Omental fat pad (tissue), 4 donors: Measurements from ENCODE around the gene CDIPT. TPM values are rescaled to one million over a fixed set of nuclear protein-coding genes. Genes with fewer than 3 reads are reported as not detected.

Experiments used
- ATAC-seq: fragments of 150-250 bp; one replicate; pipeline ENCODE4 v1.9.1; 2016; ENCODE audit warnings: mild to moderate bottlenecking, moderate library complexity; ENCODE audit not compliant: low FRiP score
- DNase-seq: peaks from one replicate; pipeline ENCODE4 v3.0.0-alpha.2; 2019; ENCODE audit warnings: low spot score
- CTCF ChIP-seq, 3 donors: fragments of 450-650 bp; IDR thresholded peaks; one replicate each; pipeline ENCODE4 v1.5.1; 2016 to 2017; ENCODE audit warnings: antibody characterized with exemption in 3 of 3, mild to moderate bottlenecking in 3 of 3, moderate library complexity in 2 of 3
- total RNA-seq, 4 donors: library from RNA; depleted of rRNA; stranded (reverse); fragments of >200 nt; gene quantifications; one replicate each; pipeline ENCODE4 v1.1.0, GENCODE V29; 2016

The CDIPT gene
- total RNA-seq, 4 donors from 2014 or later = 101 to 156 (median 104) TPM

- ATAC-seq (no peak), DNase-seq (no peak)
- TF ChIP-seq CTCF (IDR thresholded peaks at IDR 0.05) = no peak
Measured at GRCh38 chr16:29815032-29815721, 47.8 kb downstream of the CDIPT start.

GRCh38 chr16:29814592-29814991, 48.4 kb downstream of the CDIPT start:
- ATAC-seq (no peak), DNase-seq (no peak)
- no peak for TF ChIP-seq CTCF (IDR thresholded peaks at IDR 0.05)

- ATAC-seq (no peak), DNase-seq (no peak)
Measured at GRCh38 chr16:29813644-29814562, 49.1 kb downstream of the CDIPT start.

GRCh38 chr16:29812754-29813643, 50.0 kb downstream of the CDIPT start:
- ATAC-seq (no peak), DNase-seq (no peak)
- no peak for TF ChIP-seq CTCF (IDR thresholded peaks at IDR 0.05)

More at GRCh38 chr16:29813644-29814562, 49.1 kb downstream of the CDIPT start:
- TF ChIP-seq CTCF (IDR thresholded peaks at IDR 0.05) = no peak

GRCh38 chr16:29811896-29812665, 50.9 kb downstream of the CDIPT start, which contains the start of gene PRRT2:
TSS of gene PRRT2 (plus strand) at chr16:29812193. CDS start at chr16:29813055, 862 bp downstream.
- ATAC-seq (no peak), DNase-seq (no peak)

More at GRCh38 chr16:29811896-29812665, 50.9 kb downstream of the CDIPT start, which contains the start of gene PRRT2:
- TF ChIP-seq CTCF (IDR thresholded peaks at IDR 0.05) = no peak
